Hindlimb muscle (tissue), 1 donor: ENCODE data around the gene DGAT2. TPM values are rescaled to one million over a fixed set of nuclear protein-coding genes. Genes with fewer than 3 reads are reported as not detected.
A peak's percentile ranks its signal among the peaks of the same experiment; 100 is the strongest.

Experiments used
- DNase-seq: peaks from one replicate; pipeline ENCODE4 v3.0.0-alpha.2; 2013
- polyA plus RNA-seq: library from polyadenylated mRNA; unstranded; fragments of 120-200 nt; gene quantifications from one replicate; pipeline ENCODE4 v1.2.1, GENCODE V29; 2013; ENCODE audit not compliant: insufficient read length

The DGAT2 gene
- polyA plus RNA-seq, 1 donor, result 6.1 TPM

DNA sequence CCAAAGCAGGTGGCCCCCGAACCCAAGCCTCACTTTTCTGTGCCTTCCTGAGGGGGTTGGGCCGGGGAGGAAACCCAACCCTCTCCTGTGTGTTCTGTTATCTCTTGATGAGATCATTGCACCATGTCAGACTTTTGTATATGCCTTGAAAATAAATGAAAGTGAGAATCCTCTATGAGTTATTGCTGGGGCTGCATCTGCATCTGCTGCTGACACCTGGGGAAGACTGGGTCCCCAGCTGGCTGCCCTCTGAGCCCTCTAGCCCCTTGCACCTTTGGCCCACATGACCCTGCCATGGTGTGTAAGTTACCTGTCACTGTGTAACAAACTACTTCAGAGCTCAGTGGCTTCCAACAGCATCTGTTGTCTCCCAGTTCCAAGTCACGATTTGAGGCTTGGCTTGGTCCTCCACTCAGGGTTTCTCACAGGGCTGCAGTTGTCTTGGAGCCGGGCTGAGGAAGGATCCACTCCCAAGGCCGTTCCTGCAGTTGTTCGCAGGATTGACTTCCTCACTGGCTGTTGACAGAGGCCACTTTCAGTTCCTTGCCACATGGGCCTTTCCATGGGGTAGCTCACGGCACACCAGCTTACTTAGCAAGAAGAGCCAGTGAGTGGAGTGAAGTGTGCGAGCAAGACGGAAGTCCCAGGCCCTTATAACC lies 32.9 kb downstream of the DGAT2 start:
- DNase-seq, result peak; percentile 42

- no peak for DNase-seq
Observed at GRCh38 chr11:75802021-75802912, 33.7 kb downstream of the DGAT2 start.

DNA sequence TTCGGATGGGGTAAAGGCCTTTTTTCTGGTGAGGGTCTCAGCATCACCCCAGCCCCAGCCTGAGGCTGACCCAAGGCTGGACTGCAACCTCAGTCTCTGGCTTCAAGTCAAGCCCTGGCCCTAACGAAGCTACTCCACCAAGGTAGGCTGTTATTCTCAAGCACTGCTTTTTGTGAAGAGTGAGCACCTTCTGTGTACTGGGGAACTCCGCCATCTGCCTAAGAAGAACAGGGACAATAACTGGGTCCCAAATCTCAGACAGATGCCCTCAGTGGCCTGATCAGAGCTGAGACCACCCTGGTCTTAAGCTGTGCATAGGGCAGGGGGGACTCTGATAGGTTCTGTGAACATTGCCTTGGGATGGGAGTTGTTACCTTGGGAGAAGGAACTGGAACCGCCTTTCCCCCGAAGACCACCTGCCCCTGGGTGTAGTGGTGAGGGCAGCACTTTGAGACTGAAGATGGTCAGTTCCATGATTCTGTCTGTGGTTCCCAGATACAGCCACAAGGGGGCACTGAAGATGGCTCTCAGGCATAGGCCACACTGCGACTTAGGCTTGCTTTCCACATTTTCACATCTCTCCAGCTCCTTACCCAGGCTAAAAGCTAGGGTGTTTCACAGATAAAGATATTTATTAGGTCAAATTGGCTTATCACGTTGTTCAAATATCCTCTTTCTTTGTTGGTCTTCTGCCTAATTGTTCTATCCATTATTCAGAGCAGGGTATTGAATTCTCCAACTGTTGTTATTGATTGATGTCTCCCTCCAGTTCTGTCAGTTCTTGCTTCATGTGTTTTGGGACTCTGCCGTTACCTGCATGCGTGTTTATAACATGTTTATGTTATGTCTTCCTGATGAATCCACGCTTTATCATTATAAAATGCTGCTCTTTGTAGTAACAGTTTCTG lies 34.6 kb downstream of the DGAT2 start:
- peak; percentile 70 for DNase-seq

DNA sequence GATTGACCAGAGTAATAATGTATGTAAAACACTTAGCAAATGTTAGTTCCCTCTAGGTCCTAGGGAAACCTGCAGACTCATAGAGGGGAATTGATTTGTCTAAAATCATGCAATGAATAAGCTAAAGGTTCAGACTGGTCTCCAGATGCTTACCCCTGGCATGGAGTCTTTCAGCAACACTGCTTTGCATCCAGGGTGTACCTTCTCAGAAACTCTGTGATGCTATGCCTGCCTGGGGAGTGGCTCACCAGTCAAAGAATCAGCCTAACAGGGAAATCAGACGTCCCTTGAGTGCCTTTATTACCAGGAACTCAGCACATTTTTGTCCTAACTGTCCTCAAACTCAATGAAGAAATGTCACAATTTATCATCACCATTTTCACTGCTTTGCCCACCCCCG lies 40.5 kb downstream of the DGAT2 start:
- DNase-seq, result no peak

- DNase-seq, result no peak
Observed at GRCh38 chr11:75809991-75810390, 41.4 kb downstream of the DGAT2 start.

DNA sequence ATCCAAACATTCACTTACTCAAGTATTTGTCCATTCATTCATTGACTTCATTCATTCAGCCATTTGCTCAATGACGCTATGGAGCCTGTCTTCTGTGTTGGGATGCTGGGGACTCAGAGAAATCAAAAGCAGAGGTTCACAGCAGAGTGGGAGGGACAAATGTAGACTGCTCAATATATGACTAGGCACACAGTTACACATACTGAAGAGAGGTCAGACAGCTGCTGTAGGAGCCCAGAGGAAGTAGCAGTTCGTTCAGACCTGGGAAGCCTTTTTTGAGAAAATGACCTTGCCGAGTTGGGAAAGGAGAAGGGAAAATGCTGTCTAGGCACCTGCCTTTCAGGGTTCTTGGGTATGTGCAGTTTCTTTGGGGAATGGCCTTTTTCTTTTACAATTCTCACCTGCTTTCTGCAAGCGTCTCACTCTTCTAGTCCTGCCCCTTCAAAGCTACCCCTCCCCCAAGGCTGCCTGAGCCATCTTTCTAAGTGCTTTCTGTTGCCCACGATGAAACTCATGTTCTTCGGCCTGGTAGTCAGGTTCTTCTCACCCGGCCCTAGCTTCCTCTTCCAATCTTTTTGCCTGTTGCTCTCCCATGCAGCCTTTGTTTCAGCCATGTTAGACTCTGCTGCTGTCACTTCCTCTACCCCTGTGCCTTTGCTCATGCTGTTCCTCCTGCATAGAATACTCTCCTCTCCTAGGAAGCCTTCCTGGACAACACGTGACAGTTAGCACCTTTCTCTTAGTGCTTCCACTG lies 42.2 kb downstream of the DGAT2 start:
- no peak for DNase-seq

DNA sequence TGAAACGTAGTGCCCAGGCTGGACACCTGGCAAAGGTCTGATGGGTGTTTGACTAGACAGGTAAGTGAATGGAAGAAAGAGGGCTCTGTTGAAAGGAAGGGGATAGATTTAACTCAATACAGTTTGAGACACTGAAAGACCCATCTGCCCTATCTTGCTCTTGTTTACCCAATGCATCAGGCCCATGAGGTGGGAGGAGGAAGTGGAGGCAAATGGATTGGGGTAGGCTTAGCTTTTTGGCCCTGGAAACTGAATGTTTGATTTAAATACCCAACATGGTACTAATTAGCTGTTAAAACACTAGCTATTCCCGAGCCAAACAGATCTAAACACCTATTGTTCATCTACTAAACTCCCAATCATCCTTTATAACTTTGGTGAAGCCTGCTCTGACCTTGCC lies 42.9 kb downstream of the DGAT2 start:
- DNase-seq, result no peak

DNA sequence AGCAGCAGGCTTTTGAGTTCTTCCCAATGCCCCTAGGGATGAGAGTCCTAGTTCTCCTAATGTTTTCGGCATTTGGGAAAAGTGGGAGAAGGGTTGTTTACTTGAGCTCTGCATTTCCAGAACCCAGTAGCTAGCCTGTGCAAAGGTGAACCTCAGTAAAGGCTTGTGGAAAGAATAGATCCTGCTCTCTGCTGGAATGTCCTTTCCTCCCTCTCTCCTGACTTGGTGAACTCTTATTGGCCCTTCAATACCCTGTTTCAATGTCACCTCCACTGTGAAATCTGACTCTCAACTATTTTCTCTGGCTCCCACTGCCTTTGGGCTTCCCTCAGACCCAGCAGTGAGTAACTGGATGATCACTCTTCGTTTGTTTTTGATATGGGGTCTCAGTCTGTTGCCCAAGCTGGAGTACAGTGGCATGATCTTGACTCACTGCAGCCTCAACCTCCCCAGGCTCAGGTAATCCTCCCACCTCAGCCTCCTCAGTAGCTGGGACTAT lies 44.0 kb downstream of the DGAT2 start:
- DNase-seq, result no peak

- no peak for DNase-seq
Observed at GRCh38 chr11:75813124-75813523, 44.5 kb downstream of the DGAT2 start.

GRCh38 chr11:75813622-75814039 lies 45.1 kb downstream of the DGAT2 start:
- no peak for DNase-seq

- DNase-seq, result no peak
Observed at GRCh38 chr11:75814363-75814676, 45.7 kb downstream of the DGAT2 start.

GRCh38 chr11:75814677-75815344 lies 46.2 kb downstream of the DGAT2 start, which contains the start of gene UVRAG:
TSS of gene UVRAG (plus strand) at chr11:75815210. CDS start at chr11:75815408, 198 bp downstream.
- peak; percentile 99 for DNase-seq

DNA sequence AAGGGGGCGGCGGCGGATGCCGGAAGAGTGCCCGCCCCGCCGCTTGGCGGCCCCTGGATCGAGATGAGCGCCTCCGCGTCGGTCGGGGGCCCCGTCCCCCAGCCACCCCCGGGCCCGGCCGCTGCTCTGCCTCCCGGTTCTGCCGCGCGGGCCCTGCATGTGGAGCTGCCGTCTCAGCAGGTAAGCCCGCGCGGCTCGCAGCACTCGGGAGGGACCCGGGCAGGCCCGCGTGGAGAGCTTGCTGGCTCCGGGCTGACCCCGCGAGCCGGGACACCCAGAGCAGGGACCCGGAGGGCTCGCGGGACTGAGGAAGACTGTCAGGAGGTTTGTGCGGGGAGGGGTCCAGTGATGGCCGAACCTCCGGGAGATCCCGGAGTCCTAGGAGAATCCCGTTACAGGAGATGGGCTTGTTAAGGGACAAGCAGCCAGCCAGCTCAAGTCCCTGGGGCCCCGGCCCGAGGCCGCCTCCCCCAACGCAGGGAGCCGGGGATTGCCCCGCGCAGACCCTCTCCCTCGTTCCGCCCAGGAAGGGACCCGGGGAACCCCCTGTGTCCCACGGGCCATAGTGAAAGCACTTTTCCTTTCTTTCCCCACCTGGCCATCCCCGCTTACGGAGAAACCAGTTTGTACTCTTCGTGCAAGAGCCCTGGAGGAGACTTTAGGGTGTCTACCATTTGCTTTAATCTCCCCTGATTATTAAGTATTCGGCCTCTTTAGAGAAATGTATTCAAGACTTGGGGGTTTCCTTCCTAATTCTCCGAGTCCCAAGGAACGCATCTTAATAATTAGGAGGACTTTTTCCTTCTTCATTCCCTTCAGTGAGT lies 47.0 kb downstream of the DGAT2 start:
- DNase-seq, result peak; percentile 42

- DNase-seq, result no peak
Observed at GRCh38 chr11:75816561-75817239, 48.1 kb downstream of the DGAT2 start.

DNA sequence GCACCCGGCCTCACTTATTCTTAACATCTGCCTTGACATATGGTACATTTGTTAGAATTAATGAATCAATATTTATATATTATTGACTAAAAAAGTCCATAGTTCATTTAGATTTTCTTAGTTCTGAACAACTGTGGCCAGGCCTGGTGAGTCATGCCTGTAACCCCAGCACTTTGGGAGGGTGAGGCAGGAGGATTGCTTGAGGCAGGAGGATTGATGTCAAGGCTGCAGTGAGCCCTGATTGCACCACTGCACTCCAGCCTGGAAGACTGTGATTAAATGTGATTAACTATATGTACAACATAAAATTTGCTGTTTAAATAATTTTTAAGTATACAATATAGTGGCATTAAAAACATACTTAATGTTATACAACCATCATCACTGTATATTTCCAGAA lies 52.1 kb downstream of the DGAT2 start:
- no peak for DNase-seq

DNA sequence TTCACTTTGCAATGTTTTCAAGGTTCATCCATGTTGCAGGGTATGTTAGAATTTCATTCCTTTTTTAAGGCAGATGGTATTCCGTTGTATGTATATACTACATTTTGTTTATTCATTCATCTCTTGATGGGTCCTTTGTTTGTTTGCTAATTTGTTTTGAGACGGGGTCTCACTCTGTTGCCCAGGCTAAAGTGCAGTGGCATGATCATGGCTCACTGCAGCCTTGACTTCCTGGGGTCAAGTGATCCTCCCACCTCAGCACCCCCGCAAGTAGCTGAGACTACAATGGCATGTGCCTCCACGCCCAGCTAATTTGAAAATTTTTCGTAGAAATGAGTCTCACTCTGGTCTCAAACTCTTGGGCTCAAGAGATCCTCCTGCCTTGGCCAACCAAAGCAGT lies 52.6 kb downstream of the DGAT2 start:
- no peak for DNase-seq

DNA sequence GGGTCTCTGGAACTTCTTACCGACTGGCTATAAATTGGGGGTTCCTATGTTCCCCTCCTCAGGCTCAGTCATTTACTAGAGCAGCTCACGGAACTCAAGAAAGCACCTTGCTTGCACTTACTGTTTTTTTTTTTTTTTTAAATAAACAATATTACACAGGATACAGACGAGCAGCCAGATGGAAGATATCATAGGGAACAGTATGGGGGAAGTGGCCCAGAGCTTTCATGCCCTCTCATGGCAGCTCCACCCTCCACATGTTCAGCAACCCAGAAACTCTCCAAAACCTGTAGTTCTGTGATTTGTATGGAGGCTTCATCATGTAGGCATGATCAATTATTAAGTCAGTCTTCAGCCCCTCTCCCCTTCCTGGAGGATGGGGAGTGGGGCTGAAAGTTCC lies 54.0 kb downstream of the DGAT2 start:
- DNase-seq, result no peak

DNA sequence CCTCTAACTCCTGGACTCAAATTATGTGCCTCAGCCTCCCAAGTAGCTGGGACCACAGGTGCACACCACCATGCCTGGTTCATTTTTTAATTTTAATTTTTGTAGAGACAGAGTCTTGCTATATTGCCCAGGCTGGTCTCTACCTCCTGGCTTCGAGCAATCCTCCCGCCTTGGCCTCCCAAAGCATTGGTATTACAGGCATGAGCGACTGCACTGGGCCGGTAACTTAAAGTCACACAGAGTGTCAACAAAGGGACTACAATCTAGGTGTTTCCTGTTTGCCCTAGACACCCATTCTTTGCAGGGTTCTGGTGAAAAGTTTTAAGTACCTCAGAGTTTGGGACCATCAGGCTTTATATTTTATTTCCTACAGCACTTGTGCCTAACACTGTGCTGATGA lies 54.8 kb downstream of the DGAT2 start:
- DNase-seq, result no peak

GRCh38 chr11:75823946-75824345 lies 55.4 kb downstream of the DGAT2 start:
- no peak for DNase-seq
